ENCODE measurements around the gene MVK.

GRCh38 chr12:109638735-109639134 is 65.1 kb downstream of the MVK start:
- TF ChIP-seq EZH2 (IDR thresholded peaks at IDR 0.05; ENCODE audit: low read length), result no peak
- no peak for TF ChIP-seq CTCF (optimal IDR thresholded peaks at IDR 0.05 in 1 of 3, IDR thresholded peaks at IDR 0.05 in 1 of 3, conservative IDR thresholded peaks at IDR 0.05 in 1 of 3; ENCODE audit: extremely low read depth in 1 of 3, insufficient read depth in 2 of 3, low read length in 3 of 3)
